ENCODE data around the gene SLC9A6.
"Not testable (repeated sequence)": the region's sequence is repeated elsewhere in the genome, so short reads cannot be mapped to it uniquely, and the experiment has no call there.

SLC9A6 gene

GRCh38 chrX:136063340-136064079 lies 78.3 kb downstream of the SLC9A6 start:
- no peak for DNase-seq (ENCODE audit: low read depth)

- DNase-seq (ENCODE audit: low read depth) = no peak
Observed at GRCh38 chrX:136064661-136065043, 79.4 kb downstream of the SLC9A6 start.

GRCh38 chrX:136065044-136065671 lies 79.9 kb downstream of the SLC9A6 start:
- no peak for DNase-seq (ENCODE audit: low read depth)

- DNase-seq (ENCODE audit: low read depth) = no peak
Observed at GRCh38 chrX:136067097-136067496, 81.9 kb downstream of the SLC9A6 start.

- no peak for DNase-seq (ENCODE audit: low read depth)
Observed at GRCh38 chrX:136067966-136068365, 82.7 kb downstream of the SLC9A6 start.

- DNase-seq (ENCODE audit: low read depth) = no peak
Observed at GRCh38 chrX:136076942-136077341, 91.7 kb downstream of the SLC9A6 start.

GRCh38 chrX:136080766-136081165 lies 95.5 kb downstream of the SLC9A6 start:
- DNase-seq (ENCODE audit: low read depth) = no peak

GRCh38 chrX:136086521-136086920 lies 101.3 kb downstream of the SLC9A6 start:
- DNase-seq (ENCODE audit: low read depth) = no peak

GRCh38 chrX:136091898-136092297 lies 106.7 kb downstream of the SLC9A6 start:
- not testable (repeated sequence) for DNase-seq (ENCODE audit: low read depth)

- DNase-seq (ENCODE audit: low read depth) = no peak
Observed at GRCh38 chrX:136094962-136095361, 109.7 kb downstream of the SLC9A6 start.
